ENCODE results near the gene CDIPT. TPM values are rescaled to one million over a fixed set of nuclear protein-coding genes. Genes with fewer than 3 reads are reported as not detected.

Gene CDIPT
- total RNA-seq, 1 experiment from 2014 or later: 57.1 TPM

GRCh38 chr16:29898135-29898803 lies 35.2 kb upstream of the CDIPT start:
- Mint-ChIP-seq H3K4me3 (ENCODE audit: unreplicated experiment) (peak overlapping the region; percentile 93), H3K27ac (ENCODE audit: unreplicated experiment) (peak overlapping the region; percentile 81), H3K27me3 (ENCODE audit: insufficient read depth, unreplicated experiment) (no peaks in the 10 kb centered on the region), H3K4me1 (ENCODE audit: low read depth, unreplicated experiment) (peaks cover 22% of the 10 kb centered on the region), H3K9me3 (ENCODE audit: unreplicated experiment) (no peaks in the 10 kb centered on the region), H3K36me3 (ENCODE audit: insufficient read depth, unreplicated experiment) (peaks cover 1% of the 10 kb centered on the region)
- Histone ChIP-seq H3K4me1 (peaks cover 22% of the 10 kb centered on the region; the same call in 1 of the 2 replicates), H3K27me3 (replicated peaks; ENCODE audit: control insufficient read depth, insufficient read depth, low read length) (no peaks in the 10 kb centered on the region), H3K36me3 (ENCODE audit: control insufficient read depth, insufficient read depth, low read length) (no peaks in the 10 kb centered on the region; the same call in none of the 2 replicates), H3K4me3 (ENCODE audit: low read depth, low read length) (peak overlapping the region; percentile 66), H3K9me3 (no peaks in the 10 kb centered on the region)
- DNase-seq: no peak
- POLR2A ChIA-PET: no interaction called here
- TF ChIP-seq CTCF (IDR thresholded peaks at IDR 0.05; ENCODE audit: insufficient read depth in 1 of 2, low read depth in 1 of 2, low read length in 1 of 2, severe bottlenecking in 1 of 2, unreplicated experiment in 1 of 2): no peak
- intact Hi-C loops (cut with micrococcal nuclease; ENCODE audit: unreplicated experiment): loop anchor here (2.0 to 10.0 kb wide), 2 partner anchors 35 to 127 kb away; partner anchors contain the start of genes C16orf92 and CDIPT
- CTCF ChIA-PET: no interaction called here
- no TSS peak for BruUV-seq (replicated peaks)

DNA sequence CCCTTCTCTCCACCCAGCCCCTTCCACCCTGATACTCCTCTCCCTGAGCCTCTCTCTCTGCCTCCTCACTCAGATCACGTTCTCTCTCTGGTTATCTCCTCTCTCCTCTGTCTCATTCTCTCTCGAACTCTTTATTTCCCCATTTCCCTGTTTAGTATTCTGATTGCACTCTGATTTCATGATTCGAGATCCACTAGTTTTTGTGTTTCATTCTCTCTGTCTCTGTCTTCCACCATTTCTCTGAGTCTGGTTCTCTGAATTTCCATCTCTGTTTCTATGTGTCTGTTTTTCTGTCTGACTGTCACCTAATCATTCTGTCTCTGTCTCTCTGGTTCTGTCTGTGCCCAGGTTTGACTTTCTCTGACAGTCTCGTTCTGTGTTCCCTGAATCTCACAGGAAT lies 34.3 kb upstream of the CDIPT start:
- intact Hi-C loops (cut with micrococcal nuclease; ENCODE audit: unreplicated experiment): loop anchor here (10.0 kb wide), 1 partner anchor 127 kb away; the partner anchor contains the start of gene C16orf92
- H3K4me3 Mint-ChIP-seq (ENCODE audit: unreplicated experiment): no peak overlapping the region

GRCh38 chr16:29896841-29897240 lies 33.8 kb upstream of the CDIPT start:
- Mint-ChIP-seq H3K27ac (ENCODE audit: unreplicated experiment) (no peak overlapping the region), H3K4me3 (ENCODE audit: unreplicated experiment) (no peak overlapping the region), H3K9me3 (ENCODE audit: unreplicated experiment) (no peaks in the 10 kb centered on the region), H3K4me1 (ENCODE audit: low read depth, unreplicated experiment) (peaks cover 26% of the 10 kb centered on the region), H3K27me3 (ENCODE audit: insufficient read depth, unreplicated experiment) (no peaks in the 10 kb centered on the region), H3K36me3 (ENCODE audit: insufficient read depth, unreplicated experiment) (peaks cover 4% of the 10 kb centered on the region)
- no peaks in the 10 kb centered on the region for H3K9me3 ChIP-seq
- ChIA-PET CTCF (no interaction called here), POLR2A (no interaction called here)
- H3K4me1 ChIP-seq: peaks cover 27% of the 10 kb centered on the region
- H3K4me3 ChIP-seq (ENCODE audit: low read depth, low read length): no peak overlapping the region
- no peaks in the 10 kb centered on the region; the same call in none of the 2 replicates for H3K36me3 ChIP-seq (ENCODE audit: control insufficient read depth, insufficient read depth, low read length)
- H3K27me3 ChIP-seq (replicated peaks; ENCODE audit: control insufficient read depth, insufficient read depth, low read length): no peaks in the 10 kb centered on the region
- TF ChIP-seq CTCF (IDR thresholded peaks at IDR 0.05; ENCODE audit: insufficient read depth in 1 of 2, low read depth in 1 of 2, low read length in 1 of 2, severe bottlenecking in 1 of 2, unreplicated experiment in 1 of 2): no peak
- intact Hi-C loops (cut with micrococcal nuclease; ENCODE audit: unreplicated experiment): loop anchor here (10.0 kb wide), 1 partner anchor 128 kb away; the partner anchor contains the start of gene C16orf92
- BruUV-seq (replicated peaks): no TSS peak
- no peak for DNase-seq

More for the DNA sequence above, 34.3 kb upstream of the CDIPT start:
- Mint-ChIP-seq H3K36me3 (ENCODE audit: insufficient read depth, unreplicated experiment) (no peaks in the 10 kb centered on the region), H3K27me3 (ENCODE audit: insufficient read depth, unreplicated experiment) (no peaks in the 10 kb centered on the region), H3K4me1 (ENCODE audit: low read depth, unreplicated experiment) (peaks cover 22% of the 10 kb centered on the region), H3K27ac (ENCODE audit: unreplicated experiment) (no peak overlapping the region), H3K9me3 (ENCODE audit: unreplicated experiment) (no peaks in the 10 kb centered on the region)
- H3K27me3 ChIP-seq (replicated peaks; ENCODE audit: control insufficient read depth, insufficient read depth, low read length): no peaks in the 10 kb centered on the region
- DNase-seq: no peak
- peaks cover 27% of the 10 kb centered on the region for H3K4me1 ChIP-seq
- H3K4me3 ChIP-seq (ENCODE audit: low read depth, low read length): no peak overlapping the region
- ChIA-PET POLR2A (no interaction called here), CTCF (no interaction called here)
- no peak for TF ChIP-seq CTCF (IDR thresholded peaks at IDR 0.05; ENCODE audit: insufficient read depth in 1 of 2, low read depth in 1 of 2, low read length in 1 of 2, severe bottlenecking in 1 of 2, unreplicated experiment in 1 of 2)
- no TSS peak for BruUV-seq (replicated peaks)
- H3K9me3 ChIP-seq: no peaks in the 10 kb centered on the region
- no peaks in the 10 kb centered on the region; the same call in none of the 2 replicates for H3K36me3 ChIP-seq (ENCODE audit: control insufficient read depth, insufficient read depth, low read length)
